GM19193 (cell line): ENCODE results near the gene ZNF664.

Source experiments
- POLR2A ChIP-seq: IDR thresholded peaks from 4 replicates; pipeline ENCODE4 v1.6.1; 2011; ENCODE audit not compliant: insufficient read depth, insufficient read length; ENCODE audit errors: extremely low read depth

ZNF664 gene

DNA sequence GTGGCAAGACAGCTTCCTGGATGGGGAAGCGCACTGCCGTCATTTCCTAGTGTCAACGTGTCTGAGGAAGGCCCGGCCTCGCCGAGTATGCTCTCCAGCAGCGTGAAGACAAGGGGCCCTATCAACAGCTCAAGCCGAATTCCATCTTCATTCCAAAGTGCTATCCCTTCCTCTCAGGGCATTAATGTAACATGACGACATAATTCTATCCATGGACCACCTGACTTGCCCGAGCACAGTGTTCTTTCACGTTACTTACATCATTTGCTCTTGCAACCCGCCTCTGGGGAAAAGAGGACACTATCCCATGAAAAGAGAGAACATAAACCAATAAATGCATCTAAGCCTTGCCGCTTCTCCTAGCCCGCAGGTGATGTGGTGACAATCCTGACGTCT, 23.2 kb upstream of the ZNF664 start:
- TF ChIP-seq POLR2A = no peak

GRCh38 chr12:123950476-123951349, 22.3 kb upstream of the ZNF664 start:
- no peak for TF ChIP-seq POLR2A

- no peak for TF ChIP-seq POLR2A
Observed at GRCh38 chr12:123951467-123951866, 21.5 kb upstream of the ZNF664 start.

GRCh38 chr12:123952037-123952436, 21.0 kb upstream of the ZNF664 start:
- no peak for TF ChIP-seq POLR2A

DNA sequence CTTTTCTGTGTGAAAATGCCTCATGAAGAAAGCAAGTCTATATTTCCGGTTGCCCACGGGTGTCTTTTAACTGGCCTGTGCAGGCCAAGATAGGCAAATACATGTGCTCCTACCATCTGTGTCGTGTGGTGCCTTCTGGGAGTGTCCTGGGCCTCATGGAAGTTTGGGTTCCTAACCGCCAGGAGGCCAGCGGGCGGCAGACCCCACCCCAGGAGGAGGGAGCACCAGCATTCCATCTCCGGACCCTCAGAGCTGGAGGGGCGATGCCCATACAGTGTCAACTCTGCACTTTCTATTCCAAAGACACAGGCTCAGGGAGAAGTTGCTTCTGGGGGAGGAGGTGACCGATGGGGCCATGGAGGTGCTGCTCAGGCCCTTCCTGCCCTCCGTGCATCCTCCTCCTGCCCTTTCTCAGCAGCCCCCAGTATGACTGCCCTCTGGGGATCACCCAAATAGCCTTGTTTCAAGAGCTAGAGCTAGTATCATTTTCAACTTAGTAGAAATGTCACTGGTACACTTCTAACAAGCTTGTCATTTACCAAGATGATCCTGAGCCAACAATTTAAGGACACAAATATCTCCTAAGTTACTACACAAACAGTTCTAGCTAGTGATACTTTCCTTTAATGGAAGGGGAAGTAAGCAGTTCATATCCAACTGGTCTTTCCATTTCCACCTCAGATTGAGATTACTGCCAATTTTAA, 18.2 kb upstream of the ZNF664 start:
- TF ChIP-seq POLR2A = no peak

DNA sequence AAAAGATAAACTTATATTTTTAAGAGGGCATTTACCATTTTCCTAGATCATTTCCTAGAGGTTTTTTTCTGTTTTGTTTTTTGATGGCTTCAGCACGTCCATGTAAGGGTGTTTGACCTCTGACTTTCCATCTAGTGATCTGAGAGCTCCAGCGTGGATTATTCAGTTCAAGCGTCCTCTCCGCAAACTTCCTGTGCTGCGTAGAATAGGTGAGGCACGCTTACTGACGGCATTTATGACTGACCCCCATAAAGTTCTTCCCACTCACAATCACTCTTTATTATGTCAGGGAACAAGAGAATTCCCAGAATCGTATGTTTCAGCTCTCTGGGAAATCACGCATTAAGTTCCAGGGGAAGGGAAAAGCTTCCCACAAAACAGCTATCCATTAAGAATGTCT, 16.8 kb upstream of the ZNF664 start:
- no peak for TF ChIP-seq POLR2A

DNA sequence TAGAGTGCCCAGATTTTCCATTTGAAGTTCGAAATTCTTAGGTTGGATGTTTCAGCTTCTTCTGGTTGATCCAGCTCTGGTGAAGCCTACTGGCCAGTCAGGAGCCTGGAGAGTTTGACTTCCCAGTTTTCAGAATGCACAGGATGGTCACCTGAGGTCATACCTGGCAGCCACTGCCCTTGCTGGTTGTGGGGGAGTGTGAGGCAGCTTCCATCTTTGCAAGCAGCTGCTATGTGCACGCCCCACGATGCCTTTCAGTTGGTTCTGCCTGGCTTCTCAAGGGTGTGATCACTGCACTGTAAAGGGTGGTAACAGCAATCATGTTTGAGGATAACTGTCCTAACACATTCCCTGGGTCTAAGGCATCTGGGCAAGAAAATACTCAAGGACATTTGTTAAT, 15.8 kb upstream of the ZNF664 start:
- TF ChIP-seq POLR2A = no peak

DNA sequence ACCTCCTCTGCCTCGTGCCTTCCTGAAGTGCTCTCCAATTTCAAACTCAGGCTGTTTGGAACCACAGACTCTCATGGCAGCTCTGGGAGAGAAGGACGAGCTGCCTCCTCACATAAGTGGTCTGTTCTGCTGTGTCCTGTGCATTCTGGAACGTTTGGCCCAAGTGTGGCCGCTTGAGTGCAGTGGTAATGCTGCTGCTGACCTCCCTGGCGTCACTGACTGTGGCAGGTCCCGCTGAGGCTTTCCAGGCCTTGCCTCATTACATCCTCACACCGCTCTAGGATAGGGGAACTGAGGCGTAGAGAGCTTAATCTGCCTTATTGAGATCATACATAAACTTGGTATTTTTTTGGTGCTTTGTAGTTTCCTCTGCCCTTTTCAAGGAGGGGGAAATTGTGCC, 14.6 kb upstream of the ZNF664 start:
- no peak for TF ChIP-seq POLR2A

DNA sequence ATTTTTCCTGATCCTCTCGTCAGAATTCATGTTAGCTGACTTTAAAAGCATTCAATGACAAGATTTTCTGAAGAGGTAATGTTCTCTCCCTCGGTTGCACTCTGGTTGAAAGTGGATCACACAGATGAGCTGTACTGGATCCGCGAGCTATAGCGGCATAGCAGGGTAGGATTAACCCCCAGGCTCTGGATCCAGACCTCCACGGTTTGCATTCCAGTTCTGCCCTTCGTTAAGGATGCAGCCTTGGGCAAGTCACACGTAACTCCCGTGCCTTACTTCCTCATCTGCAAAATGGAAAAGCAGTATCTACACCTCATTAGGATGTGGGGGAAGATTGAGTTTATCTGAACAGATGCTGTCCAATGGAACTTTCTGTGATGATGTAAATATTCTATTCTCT, 14.1 kb upstream of the ZNF664 start:
- TF ChIP-seq POLR2A = no peak

- no peak for TF ChIP-seq POLR2A
Observed at GRCh38 chr12:123960029-123960735, 12.8 kb upstream of the ZNF664 start.

- no peak for TF ChIP-seq POLR2A
Observed at GRCh38 chr12:123960856-123961255, 12.2 kb upstream of the ZNF664 start.

GRCh38 chr12:123961585-123962345, 11.2 kb upstream of the ZNF664 start:
- no peak for TF ChIP-seq POLR2A

GRCh38 chr12:123962513-123962912, 10.5 kb upstream of the ZNF664 start:
- TF ChIP-seq POLR2A = no peak

- no peak for TF ChIP-seq POLR2A
Observed at GRCh38 chr12:123963821-123964220, 9.2 kb upstream of the ZNF664 start.

- TF ChIP-seq POLR2A = no peak
Observed at GRCh38 chr12:123965382-123965781, 7.6 kb upstream of the ZNF664 start.
